Measurements from ENCODE around the gene SNIP1.
"Not testable (repeated sequence)": the region's sequence is repeated elsewhere in the genome, so short reads cannot be mapped to it uniquely, and the experiment has no call there.

SNIP1 gene

GRCh38 chr1:37553927-37554808 is at the start of gene SNIP1:
Gene SNIP1, minus strand, starts transcription at chr1:37554293. Its CDS starts 64 bp downstream, at chr1:37554229.
- peak; percentile 93 for DNase-seq

GRCh38 chr1:37602750-37603694 is 48.9 kb upstream of the SNIP1 start:
- peak; percentile 58 for DNase-seq

- DNase-seq, result no peak
These were observed 47.3 kb upstream of the SNIP1 start for GRCh38 chr1:37601441-37601840.

- no peak for DNase-seq
These were observed 45.8 kb upstream of the SNIP1 start for GRCh38 chr1:37599940-37600339.

GRCh38 chr1:37596182-37596667 is 42.1 kb upstream of the SNIP1 start:
- no peak for DNase-seq

GRCh38 chr1:37595440-37596181 is 41.5 kb upstream of the SNIP1 start, which contains the start of gene GNL2:
Gene GNL2, minus strand, starts transcription at chr1:37595937. Its CDS starts 115 bp downstream, at chr1:37595822.
- DNase-seq, result peak; percentile 97

- DNase-seq, result no peak
These were observed 39.6 kb upstream of the SNIP1 start for GRCh38 chr1:37593726-37594125.

GRCh38 chr1:37588939-37589338 is 34.8 kb upstream of the SNIP1 start:
- no peak for DNase-seq

GRCh38 chr1:37584544-37584943 is 30.5 kb upstream of the SNIP1 start:
- not testable (repeated sequence) for DNase-seq

GRCh38 chr1:37575692-37576091 is 21.6 kb upstream of the SNIP1 start:
- no peak for DNase-seq

- no peak for DNase-seq
These were observed 20.9 kb upstream of the SNIP1 start for GRCh38 chr1:37574834-37575480.

- no peak for DNase-seq
These were observed 16.6 kb upstream of the SNIP1 start for GRCh38 chr1:37570528-37571334.

GRCh38 chr1:37567023-37567422 is 12.9 kb upstream of the SNIP1 start:
- no peak for DNase-seq

- DNase-seq, result no peak
These were observed 10.8 kb upstream of the SNIP1 start for GRCh38 chr1:37564892-37565291.

GRCh38 chr1:37562984-37563383 is 8.9 kb upstream of the SNIP1 start:
- DNase-seq, result no peak

GRCh38 chr1:37561133-37562132 is 7.3 kb upstream of the SNIP1 start:
- DNase-seq, result no peak

- DNase-seq, result no peak
These were observed 6.5 kb upstream of the SNIP1 start for GRCh38 chr1:37560401-37561132.

GRCh38 chr1:37559957-37560379 is 5.9 kb upstream of the SNIP1 start:
- DNase-seq, result not testable (repeated sequence)

GRCh38 chr1:37559080-37559479 is 5.0 kb upstream of the SNIP1 start:
- DNase-seq, result no peak

Data from NCI-H345 (cell line).